Fibroblast of mammary gland (primary cell): ENCODE data around the gene RPL18.

Experiments used
- DNase-seq: peaks from one replicate; pipeline ENCODE4 v3.0.0-alpha.2; 2010; ENCODE audit warnings: low read depth
- H3K4me3 ChIP-seq: 2 replicates; pipeline ENCODE4 v1.5.1; 2011; ENCODE audit warnings: low read depth, mild to moderate bottlenecking, low read length, moderate library complexity; ENCODE audit not compliant: control insufficient read depth
- CTCF ChIP-seq: conservative IDR thresholded peaks from 2 replicates; pipeline ENCODE4 v1.5.1; 2011; ENCODE audit warnings: low read depth, low read length, inconsistent platforms; ENCODE audit not compliant: control insufficient read depth, insufficient read depth

The RPL18 gene

GRCh38 chr19:48606463-48607358 is 12.3 kb downstream of the RPL18 start, which contains the start of gene SPACA4:
Gene SPACA4, plus strand, starts transcription at chr19:48606742. Its CDS starts 237 bp downstream, at chr19:48606979.
- TF ChIP-seq CTCF = no peak
- H3K4me3 ChIP-seq = no peak within 1 kb of the TSS
- no peak for DNase-seq

- no peak overlapping the region for H3K4me3 ChIP-seq
- DNase-seq = no peak
- no peak for TF ChIP-seq CTCF
Measured at GRCh38 chr19:48603850-48604249, 15.1 kb downstream of the RPL18 start.

- H3K4me3 ChIP-seq = no peak overlapping the region
- DNase-seq = no peak
- TF ChIP-seq CTCF = no peak
Measured at GRCh38 chr19:48603449-48603848, 15.5 kb downstream of the RPL18 start.

- DNase-seq = no peak
- no peak for TF ChIP-seq CTCF
- no peak overlapping the region for H3K4me3 ChIP-seq
Measured at GRCh38 chr19:48603001-48603400, 16.0 kb downstream of the RPL18 start.

- no peak for TF ChIP-seq CTCF
- no peak for DNase-seq
- H3K4me3 ChIP-seq = no peak overlapping the region
Measured at GRCh38 chr19:48600679-48601417, 18.1 kb downstream of the RPL18 start.

GRCh38 chr19:48598996-48599700 is 19.8 kb downstream of the RPL18 start:
- no peak for DNase-seq
- no peak overlapping the region for H3K4me3 ChIP-seq
- no peak for TF ChIP-seq CTCF
